ENCODE measurements around the gene ITGA1. TPM values are rescaled to one million over a fixed set of nuclear protein-coding genes. Genes with fewer than 3 reads are reported as not detected.

The ITGA1 gene
- polyA plus RNA-seq, 3 donors = 51.1 to 63.1 (median 53.3) TPM

DNA sequence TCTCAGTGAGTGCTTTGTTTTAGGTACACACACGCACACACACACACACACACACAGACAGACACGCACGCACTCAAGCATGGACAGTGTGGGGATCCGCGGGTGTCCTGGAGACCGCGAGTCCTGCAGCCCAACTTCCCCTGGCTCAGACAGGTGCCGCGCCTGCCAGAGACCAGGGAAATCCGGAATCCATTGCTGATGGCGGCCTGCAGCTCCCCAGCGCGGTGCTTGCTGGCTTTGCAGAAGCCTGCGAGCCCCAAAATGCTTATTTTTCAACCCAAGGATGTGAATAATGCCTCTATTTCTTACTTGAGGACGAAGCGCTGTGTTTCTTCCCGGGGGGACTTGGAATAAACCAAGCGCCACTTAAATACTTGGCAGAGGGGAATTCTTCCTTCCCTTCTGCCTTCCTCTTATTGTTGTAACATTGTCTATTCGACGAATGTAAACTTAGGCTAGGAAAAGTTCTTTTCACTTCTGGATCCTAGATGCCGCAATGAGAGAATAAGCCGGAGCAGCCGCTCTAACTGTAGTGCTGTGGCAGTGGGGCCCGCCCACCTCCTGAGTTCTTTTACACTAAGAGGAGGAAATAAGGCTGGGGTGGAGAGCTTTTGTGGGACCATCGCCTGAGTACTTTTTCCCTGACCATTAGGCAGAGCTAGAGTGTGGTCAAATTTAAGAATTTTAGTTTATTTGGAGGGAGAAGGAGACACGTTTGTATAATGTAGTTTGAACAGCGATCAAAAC lies 202.2 kb downstream of the ITGA1 start:
- DNase-seq (ENCODE audit: low read depth in 3 of 3, low spot score in 2 of 3) = peak in 1 of 3 donors; percentile 27

DNA sequence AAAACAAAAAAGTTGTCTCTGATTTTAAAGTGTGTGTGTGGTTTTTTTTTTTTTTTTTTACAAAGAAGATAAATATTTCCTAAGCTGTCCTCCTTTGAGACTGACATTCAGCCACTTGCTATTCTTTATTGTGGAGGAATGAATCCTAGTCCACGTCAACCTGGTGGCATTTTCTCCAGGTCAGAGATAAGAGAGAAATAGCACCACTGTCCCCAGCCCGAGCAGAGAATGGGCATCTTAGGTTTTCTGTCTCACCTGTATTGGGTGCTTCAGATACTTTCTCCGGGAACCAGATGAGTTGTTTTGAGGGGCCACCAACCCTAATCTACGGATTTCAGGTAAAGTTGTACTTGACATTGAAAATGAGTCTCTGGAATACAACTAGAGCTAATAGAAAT lies 202.8 kb downstream of the ITGA1 start:
- no peak for DNase-seq (ENCODE audit: low read depth in 3 of 3, low spot score in 2 of 3)

GRCh38 chr5:52993367-52993766 lies 205.7 kb downstream of the ITGA1 start:
- no peak for DNase-seq (ENCODE audit: low read depth in 3 of 3, low spot score in 2 of 3)

DNA sequence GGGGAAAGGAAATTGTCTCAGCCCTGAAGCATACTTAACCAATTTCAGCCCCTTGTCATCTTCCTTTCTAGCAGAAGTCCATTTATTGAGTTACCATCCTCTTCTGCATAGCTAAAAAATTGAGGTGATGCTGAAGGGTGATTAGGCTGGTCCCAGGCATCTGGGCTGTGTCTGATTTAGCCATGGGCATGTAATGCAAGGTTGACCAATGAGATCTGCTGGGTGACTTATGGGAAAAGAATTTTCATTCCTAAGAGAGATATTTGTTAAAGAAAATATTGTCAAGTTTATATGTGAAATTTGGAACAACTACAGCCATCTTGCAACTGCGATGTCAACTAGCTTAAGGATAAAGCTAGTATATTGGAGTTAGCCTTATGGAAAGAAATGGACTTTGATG lies 206.6 kb downstream of the ITGA1 start:
- no peak for DNase-seq (ENCODE audit: low read depth in 3 of 3, low spot score in 2 of 3)

DNA sequence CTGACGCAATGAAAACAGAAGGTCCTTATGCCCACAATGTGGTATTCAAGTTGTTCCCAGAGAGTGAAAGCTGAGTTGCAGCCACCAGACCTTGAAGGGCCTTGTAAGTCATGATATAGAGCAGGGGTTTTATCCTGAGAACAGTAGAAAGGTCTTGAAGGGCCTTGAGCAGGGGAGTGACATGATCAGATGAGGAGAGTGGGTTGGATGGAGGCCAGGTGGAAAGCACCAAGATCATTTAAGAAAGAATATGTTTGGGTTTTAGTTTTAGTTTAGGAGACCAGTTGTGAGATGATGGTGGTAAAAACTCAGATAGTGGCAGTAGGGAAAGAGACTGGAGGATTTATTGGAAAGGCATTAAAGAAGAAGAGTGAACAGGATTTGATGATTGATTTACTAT lies 207.4 kb downstream of the ITGA1 start:
- no peak for DNase-seq (ENCODE audit: low read depth in 3 of 3, low spot score in 2 of 3)

- no peak for DNase-seq (ENCODE audit: low read depth in 3 of 3, low spot score in 2 of 3)
Measured at GRCh38 chr5:52995914-52996313, 208.2 kb downstream of the ITGA1 start.

DNA sequence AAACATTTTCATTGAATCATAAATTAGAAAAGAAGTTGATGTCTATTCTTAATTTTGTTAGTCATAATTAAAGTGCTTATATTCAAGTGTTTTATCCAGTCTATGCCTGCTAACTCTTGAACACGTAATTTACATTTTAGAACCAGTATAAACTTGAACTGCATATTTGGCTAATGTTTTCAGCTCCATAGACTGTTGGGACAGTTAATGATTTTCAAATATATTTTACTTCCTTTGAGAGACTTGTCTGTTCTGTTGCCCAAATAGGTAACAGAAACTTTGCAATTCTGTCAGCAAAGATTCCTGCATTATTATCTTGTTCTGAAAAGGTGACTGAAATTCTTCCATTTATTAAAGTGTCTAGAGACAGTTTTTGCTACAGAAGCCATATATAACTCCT lies 209.3 kb downstream of the ITGA1 start:
- no peak for DNase-seq (ENCODE audit: low read depth in 3 of 3, low spot score in 2 of 3)

DNA sequence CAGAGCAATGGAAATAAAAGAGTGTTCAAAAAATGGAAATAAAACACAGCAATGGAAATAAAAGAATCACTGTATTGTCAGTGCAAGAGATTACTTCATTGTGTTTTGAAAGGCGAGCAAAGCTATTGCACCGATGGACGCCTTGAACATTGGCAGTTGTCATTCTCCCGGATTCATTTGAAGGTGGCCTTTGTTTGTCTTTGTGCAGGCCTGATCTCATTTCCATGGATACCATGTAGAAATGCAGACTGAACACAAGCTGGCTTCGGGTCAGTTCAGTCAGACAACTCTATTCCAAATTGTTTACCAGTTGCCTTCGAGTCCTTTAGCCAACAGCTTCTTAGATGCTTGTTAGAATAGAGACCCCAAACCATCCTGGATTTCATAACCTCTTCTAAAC lies 209.7 kb downstream of the ITGA1 start:
- DNase-seq (ENCODE audit: low read depth in 3 of 3, low spot score in 2 of 3) = no peak

DNA sequence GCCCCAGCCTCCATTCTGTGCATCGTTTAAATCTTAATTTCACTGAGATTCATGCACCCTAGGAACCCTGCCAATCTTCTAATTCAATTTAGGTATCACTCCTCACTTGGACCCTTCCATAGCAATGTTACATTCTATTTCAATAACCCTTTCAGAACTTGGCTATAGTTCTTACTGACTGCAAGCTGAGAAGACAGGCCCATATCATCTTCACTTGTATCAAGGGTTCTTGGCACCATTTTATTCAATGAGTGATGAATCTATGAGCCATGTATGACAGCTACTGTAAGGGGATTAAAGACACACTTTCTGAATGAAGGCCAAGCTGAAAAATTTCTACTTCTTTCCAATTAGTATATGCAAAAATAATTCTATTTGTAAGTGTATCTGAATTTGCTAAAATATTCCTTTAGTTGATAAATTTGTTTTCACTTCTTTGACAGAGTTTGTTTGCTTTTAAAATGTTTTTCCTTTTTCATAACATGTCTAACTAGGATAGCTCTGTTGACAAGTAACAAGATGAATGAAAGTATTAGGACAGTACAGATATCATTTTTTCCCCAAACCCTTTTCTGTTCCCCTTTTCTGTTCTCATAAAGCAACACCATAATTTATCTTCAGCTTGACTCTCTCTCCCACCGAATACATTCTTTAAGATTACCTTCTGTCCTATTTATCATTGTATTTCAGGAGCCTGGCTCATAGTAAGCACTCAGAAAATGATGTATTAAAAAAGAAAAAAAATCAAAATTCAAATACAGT lies 211.0 kb downstream of the ITGA1 start:
- DNase-seq (ENCODE audit: low read depth in 3 of 3, low spot score in 2 of 3) = no peak

DNA sequence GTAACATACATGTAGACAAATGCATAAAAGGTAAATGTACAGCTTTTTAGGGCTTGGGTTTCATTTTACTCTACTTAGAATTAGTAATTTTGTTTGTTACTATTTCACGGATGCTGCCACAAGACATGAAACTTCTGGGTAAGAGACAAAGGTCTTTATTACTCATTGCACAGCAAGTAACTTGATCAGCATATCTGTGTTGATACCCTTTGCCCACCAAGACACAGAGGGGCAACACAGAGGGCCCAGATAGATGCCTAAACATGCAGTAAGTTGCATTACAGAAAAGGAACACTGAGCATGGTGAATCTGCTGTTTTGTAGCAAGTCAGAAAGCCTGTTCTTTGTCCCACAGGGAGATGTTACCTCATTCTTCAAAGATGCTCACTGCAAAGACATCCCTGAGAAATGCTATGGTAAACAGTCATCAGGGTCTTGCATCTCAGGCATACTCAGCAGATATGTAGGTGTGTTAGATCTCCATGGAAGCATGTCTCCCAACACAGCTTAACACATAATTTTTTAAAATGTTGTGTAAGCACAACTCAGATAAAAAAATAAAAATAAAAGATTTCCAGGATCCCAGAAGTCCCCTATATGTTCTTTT lies 211.7 kb downstream of the ITGA1 start:
- no peak for DNase-seq (ENCODE audit: low read depth in 3 of 3, low spot score in 2 of 3)

GRCh38 chr5:53001541-53001940 lies 213.8 kb downstream of the ITGA1 start:
- DNase-seq (ENCODE audit: low read depth in 3 of 3, low spot score in 2 of 3) = no peak

- no peak for DNase-seq (ENCODE audit: low read depth in 3 of 3, low spot score in 2 of 3)
Measured at GRCh38 chr5:53002491-53002890, 214.8 kb downstream of the ITGA1 start.

- DNase-seq (ENCODE audit: low read depth in 3 of 3, low spot score in 2 of 3) = no peak
Measured at GRCh38 chr5:53003144-53003543, 215.4 kb downstream of the ITGA1 start.

DNA sequence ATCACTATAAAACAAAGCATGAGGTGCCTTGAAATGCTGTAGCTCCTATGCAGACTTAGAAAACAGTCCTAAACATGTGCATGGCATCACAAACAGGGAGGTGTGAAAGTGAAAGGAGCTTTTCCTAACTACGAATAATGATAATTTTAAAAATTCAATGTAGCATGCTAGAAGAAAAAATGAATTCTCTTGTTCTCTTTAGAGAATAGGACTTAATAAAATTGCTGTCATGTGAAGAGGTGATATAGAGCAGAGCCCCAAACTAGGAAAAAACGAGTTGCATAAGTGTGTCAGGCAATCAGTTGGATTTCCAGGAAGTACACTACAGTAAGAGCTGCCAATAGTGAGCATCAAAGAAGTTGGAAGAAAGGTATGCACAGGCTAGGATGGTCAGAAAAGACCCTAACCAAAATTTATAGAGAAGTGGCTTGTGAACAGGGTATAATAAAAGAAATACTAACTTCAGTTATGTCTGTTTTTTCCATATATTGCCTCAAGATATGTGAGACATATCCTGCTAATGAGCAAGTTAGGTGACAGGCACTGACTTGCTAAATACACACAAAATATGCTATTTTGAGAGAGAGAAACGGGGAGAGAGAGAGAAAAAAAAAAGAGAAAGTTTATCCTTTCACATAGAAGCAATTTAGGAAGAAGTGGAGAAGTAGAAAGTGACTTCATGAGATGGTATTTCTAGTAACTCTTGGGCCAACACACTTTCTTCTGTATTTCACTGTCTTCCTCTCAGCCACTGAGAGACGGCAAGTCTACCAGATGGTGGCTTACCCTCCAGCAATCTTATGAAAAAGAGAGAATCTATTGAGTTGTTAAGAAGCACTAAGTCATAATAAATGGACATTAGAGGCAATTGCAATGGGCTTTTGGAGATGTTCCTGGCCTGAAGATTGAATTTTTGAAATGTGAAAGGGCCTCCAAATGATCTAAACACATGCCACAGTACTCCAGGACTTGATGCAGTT lies 219.5 kb downstream of the ITGA1 start:
- DNase-seq (ENCODE audit: low read depth in 3 of 3, low spot score in 2 of 3) = no peak

DNA sequence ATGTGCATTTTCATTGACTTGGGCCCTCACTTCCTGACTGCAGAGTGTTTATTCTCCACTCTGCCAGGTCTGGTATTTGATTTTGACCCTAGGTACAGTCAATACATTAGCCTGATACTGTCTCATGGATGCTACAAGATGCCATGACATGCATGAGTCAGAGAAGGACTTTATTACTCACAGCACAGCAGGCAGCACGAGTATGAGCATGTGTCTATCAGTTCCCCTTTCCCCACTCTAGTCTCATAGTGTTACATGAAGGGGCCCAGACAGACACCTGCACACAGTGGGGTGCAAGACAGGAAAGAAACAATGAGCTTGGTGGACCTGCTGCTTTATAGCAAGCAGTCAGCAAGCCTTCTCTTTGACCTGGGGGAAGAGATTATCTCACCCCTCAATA lies 221.0 kb downstream of the ITGA1 start:
- no peak for DNase-seq (ENCODE audit: low read depth in 3 of 3, low spot score in 2 of 3)

Other genes with a start within 250 kb of the ITGA1 start
- 10 to 100 TPM; 30.5 to 31.0 (median 30.7) TPM for gene PELO, start within 50 bp of the ITGA1 start, polyA plus RNA-seq (ENCODE audit: insufficient read length in 3 of 3)
- 10 to 100 TPM; 25.8 to 32.8 (median 27.8) TPM for gene ITGA2, start 201.4 kb downstream of the ITGA1 start, polyA plus RNA-seq (ENCODE audit: insufficient read length in 3 of 3)

All from right renal cortex interstitium (tissue), 3 donors.